OCI-LY7 (cell line): ENCODE data around the gene COL5A1.

ENCODE experiments used
- CTCF ChIP-seq: fragments of 200-600 bp; sonication (generic); conservative IDR thresholded peaks from 2 replicates; pipeline ENCODE4 v1.5.1; 2014; ENCODE audit warnings: mild to moderate bottlenecking, antibody characterized with exemption, low read length, moderate library complexity, mixed read lengths
- EZH2phosphoT487 ChIP-seq: fragments of 200-600 bp; sonication (generic); IDR thresholded peaks from 2 replicates; pipeline ENCODE4 v1.6.1; 2018; ENCODE audit warnings: low read depth, borderline replicate concordance, mild to moderate bottlenecking, mixed run types, antibody characterized with exemption, low read length, moderate library complexity, mixed read lengths

GRCh38 chr9:134694368-134694665 lies 52.7 kb downstream of the COL5A1 start:
- TF ChIP-seq CTCF (no peak), EZH2phosphoT487 (no peak)
